GM06990 (cell line): ENCODE data around the gene CNDP2.

ENCODE experiments used
- DNase-seq: peaks from one replicate; pipeline ENCODE4 v3.0.0-alpha.2; 2011; ENCODE audit not compliant: insufficient read length; ENCODE audit errors: extremely low read depth
- H3K27me3 ChIP-seq: replicated peaks from 2 replicates; pipeline ENCODE4 v1.6.0; 2011; ENCODE audit warnings: low read length; ENCODE audit not compliant: control insufficient read depth, insufficient read depth
- H3K36me3 ChIP-seq: 2 replicates; pipeline ENCODE4 v1.5.1; 2011; ENCODE audit warnings: low read length; ENCODE audit not compliant: control insufficient read depth, insufficient read depth
- H3K4me3 ChIP-seq: replicated peaks from 2 replicates; pipeline ENCODE4 v1.5.1; 2011; ENCODE audit warnings: low read depth, mild to moderate bottlenecking, control low read depth, low read length
- TF ChIP-seq, protein P1 (sequence below): IDR thresholded peaks from 2 replicates; pipeline ENCODE4 v1.5.1; 2011; ENCODE audit warnings: low read length, control low read depth, mild to moderate bottlenecking, inconsistent platforms; ENCODE audit not compliant: insufficient read depth, poor library complexity, severe bottlenecking

The CNDP2 gene

GRCh38 chr18:74540652-74541421 lies 44.7 kb downstream of the CNDP2 start:
- TF ChIP-seq, protein P1, sequence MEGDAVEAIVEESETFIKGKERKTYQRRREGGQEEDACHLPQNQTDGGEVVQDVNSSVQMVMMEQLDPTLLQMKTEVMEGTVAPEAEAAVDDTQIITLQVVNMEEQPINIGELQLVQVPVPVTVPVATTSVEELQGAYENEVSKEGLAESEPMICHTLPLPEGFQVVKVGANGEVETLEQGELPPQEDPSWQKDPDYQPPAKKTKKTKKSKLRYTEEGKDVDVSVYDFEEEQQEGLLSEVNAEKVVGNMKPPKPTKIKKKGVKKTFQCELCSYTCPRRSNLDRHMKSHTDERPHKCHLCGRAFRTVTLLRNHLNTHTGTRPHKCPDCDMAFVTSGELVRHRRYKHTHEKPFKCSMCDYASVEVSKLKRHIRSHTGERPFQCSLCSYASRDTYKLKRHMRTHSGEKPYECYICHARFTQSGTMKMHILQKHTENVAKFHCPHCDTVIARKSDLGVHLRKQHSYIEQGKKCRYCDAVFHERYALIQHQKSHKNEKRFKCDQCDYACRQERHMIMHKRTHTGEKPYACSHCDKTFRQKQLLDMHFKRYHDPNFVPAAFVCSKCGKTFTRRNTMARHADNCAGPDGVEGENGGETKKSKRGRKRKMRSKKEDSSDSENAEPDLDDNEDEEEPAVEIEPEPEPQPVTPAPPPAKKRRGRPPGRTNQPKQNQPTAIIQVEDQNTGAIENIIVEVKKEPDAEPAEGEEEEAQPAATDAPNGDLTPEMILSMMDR: no peak
- no peaks in the 10 kb centered on the region for H3K27me3 ChIP-seq
- H3K36me3 ChIP-seq: no peaks in the 10 kb centered on the region
- DNase-seq: no peak
- H3K4me3 ChIP-seq: no peak overlapping the region

GRCh38 chr18:74541703-74542555 lies 45.8 kb downstream of the CNDP2 start:
- Histone ChIP-seq H3K4me3 (no peak overlapping the region), H3K27me3 (no peaks in the 10 kb centered on the region), H3K36me3 (no peaks in the 10 kb centered on the region)
- TF ChIP-seq, protein P1: no peak
- no peak for DNase-seq

- DNase-seq: no peak
- Histone ChIP-seq H3K27me3 (no peaks in the 10 kb centered on the region), H3K36me3 (no peaks in the 10 kb centered on the region), H3K4me3 (no peak overlapping the region)
- TF ChIP-seq, protein P1: no peak
Measured at GRCh38 chr18:74544898-74545297, 48.7 kb downstream of the CNDP2 start.

DNA sequence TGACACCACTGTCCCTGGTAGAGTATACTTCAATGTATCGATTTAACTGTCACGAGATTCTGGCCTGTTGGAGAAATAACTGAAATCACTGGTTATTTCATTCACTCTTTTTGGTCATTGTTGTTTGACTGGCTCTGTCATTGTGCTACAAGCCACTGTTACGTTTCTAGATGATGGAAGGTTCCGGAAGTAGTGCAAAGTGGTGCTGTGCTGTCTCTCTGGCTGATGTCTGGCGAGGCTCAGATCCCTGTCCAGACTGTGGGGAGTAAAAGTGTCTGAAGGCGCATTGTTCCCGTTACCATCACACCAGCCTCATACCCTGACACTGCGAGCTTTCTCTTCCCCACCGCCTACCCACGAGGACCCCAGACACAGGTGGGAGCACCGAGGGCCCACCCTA lies 49.8 kb downstream of the CNDP2 start:
- Histone ChIP-seq H3K4me3 (no peak overlapping the region), H3K27me3 (no peaks in the 10 kb centered on the region), H3K36me3 (no peaks in the 10 kb centered on the region)
- no peak for DNase-seq
- TF ChIP-seq, protein P1: no peak

GRCh38 chr18:74546751-74547530 lies 50.8 kb downstream of the CNDP2 start:
- no peak overlapping the region for H3K4me3 ChIP-seq
- no peaks in the 10 kb centered on the region for H3K36me3 ChIP-seq
- DNase-seq: no peak
- no peaks in the 10 kb centered on the region for H3K27me3 ChIP-seq
- TF ChIP-seq, protein P1: no peak
